ENCODE results near the gene PAGE2. TPM values are rescaled to one million over a fixed set of nuclear protein-coding genes. Genes with fewer than 3 reads are reported as not detected.
"Not testable (repeated sequence)": the region's sequence is repeated elsewhere in the genome, so short reads cannot be mapped to it uniquely, and the experiment has no call there.

PAGE2 gene, protein sequence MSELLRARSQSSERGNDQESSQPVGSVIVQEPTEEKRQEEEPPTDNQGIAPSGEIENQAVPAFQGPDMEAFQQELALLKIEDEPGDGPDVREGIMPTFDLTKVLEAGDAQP
- total RNA-seq (2014; rRNA removed; shearing (Covaris generic)) = 7.4 and 9.3 TPM in 2 replicates

DNA sequence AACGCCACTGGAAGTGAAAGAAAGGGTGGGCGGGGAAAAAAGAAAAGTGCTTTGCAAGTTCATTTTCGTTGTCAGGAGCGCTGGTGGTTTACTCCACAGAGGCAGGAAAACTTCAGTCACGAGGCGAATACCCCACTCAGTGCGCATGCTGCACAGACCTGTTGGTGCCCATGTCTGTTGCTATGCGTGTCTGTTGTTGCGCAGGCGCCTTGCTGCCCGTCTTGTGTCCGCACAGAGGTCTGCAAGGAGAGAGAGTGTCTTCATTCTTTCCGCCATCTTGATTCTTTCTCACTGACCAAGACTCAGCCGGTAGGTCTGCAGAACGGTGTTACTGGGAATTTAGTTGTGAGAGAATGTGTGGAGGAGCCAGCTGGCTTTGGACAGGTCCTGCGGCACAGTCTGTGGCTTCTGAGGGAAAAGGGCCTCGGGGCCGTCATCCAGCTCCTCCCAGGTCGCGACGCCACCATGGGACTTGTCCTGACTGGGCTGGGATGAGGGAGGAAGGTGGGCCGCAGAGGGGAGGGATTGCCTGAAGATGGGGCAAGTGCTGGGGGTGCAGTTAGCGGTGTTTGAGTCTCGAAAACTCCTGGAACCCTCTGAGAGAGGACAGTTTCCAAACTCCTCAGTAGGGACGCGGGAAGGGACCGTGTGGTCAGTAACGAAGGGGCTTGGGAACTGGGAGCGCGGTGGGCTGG, at the start of gene PAGE2:
PAGE2 (plus strand) TSS at position 224 of the 695 bp plus-strand sequence. CDS start 1,003 bp downstream, outside the sequence.
- no peak for DNase-seq (ENCODE audit: low read depth)

DNA sequence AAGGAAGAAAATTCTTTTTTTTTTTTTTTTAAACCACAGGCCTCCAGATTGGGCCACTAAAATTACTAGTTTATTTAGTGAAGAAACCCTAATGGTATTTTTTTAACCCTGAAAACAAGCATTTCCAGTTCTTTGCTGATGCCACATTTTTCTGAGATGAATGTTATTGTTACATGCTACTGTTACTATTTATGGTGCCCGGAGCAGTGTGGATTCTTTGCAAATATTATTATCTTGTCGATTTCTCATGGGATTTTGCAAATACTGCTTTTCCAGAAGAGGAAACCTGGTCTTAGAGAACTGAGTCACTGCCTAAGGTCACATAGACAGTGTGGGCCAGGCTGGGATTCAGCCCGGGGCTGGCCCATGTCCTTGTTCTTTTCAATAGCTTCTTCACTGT, 49.3 kb upstream of the PAGE2 start:
- no peak for DNase-seq (ENCODE audit: low read depth)

DNA sequence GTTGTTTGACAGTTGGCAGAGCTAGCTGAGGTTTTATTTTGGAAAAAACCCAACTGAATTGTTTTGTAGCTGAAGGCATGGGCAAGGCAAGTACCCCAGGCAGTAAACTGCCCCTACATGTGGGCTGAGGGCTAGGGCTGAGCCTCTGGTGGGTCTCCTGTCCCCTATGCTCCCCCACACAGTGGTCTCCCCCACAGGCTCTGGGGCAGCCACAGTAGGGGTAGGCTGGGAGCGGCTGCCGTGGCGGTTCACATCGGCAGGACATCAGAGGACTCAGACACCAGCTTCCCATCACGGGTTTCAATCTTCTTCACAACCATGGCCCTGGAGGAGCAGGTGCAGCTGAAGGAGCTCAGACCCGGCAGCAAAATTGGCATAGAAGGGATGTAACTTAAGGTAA, 47.3 kb upstream of the PAGE2 start:
- no peak for DNase-seq (ENCODE audit: low read depth)

DNA sequence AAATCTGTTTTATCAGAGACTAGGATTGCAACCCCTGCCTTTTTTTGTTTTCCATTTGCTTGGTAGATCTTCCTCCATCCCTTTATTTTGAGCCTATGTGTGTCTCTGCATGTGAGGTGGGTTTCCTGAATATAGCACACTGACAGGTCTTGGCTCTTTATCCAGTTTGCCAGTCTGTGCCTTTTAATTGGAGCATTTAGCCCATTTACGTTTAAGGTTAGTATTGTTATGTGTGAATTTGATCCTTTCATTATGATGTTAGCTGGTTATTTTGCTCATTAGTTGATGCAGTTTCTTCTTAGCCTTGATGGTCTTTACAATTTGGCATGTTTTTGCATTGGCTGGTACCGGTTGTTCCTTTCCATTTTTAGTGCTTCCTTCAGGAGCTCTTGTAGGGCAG, 38.2 kb upstream of the PAGE2 start:
- DNase-seq (ENCODE audit: low read depth) = not testable (repeated sequence)

DNA sequence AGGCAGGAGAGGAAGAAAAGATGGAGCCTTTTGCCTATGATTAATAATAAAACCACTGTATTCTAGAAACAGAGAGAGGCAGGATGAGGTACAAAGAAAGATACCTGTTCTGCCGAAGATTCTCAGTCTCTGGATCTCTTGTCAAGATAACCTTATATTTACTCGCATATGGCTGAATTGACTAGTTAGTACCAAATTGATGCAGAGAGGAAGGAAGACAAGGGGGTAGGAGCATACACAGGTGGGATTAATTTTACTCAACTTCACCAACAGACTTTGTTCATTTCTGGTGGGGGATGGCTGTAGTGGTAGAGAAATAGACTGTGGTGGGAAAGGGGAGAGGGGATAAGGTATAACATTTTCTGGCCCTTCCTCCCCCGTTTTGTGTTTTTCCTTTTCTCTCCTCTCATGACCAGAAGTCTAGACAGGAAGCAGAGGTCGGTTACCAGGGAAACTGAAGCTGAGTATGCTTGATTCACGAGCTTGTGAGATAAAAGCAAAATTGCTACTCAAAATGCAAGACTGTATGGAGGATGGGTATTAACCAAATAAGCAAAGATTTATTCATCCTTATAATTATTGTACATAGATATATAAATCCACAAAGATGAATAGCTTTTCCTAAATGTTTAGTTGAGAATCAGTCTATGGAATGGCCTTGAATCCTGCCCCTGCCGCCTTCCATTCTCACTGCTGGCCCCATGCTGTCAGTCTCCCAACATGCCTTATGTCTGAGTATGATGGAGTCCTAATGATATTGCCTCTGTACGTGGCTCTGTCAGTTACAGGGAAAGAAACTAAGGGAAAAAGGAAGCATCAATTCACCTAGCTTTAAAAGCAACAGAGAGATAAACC, 31.8 kb upstream of the PAGE2 start:
- peak; percentile 23 for DNase-seq (ENCODE audit: low read depth)

DNA sequence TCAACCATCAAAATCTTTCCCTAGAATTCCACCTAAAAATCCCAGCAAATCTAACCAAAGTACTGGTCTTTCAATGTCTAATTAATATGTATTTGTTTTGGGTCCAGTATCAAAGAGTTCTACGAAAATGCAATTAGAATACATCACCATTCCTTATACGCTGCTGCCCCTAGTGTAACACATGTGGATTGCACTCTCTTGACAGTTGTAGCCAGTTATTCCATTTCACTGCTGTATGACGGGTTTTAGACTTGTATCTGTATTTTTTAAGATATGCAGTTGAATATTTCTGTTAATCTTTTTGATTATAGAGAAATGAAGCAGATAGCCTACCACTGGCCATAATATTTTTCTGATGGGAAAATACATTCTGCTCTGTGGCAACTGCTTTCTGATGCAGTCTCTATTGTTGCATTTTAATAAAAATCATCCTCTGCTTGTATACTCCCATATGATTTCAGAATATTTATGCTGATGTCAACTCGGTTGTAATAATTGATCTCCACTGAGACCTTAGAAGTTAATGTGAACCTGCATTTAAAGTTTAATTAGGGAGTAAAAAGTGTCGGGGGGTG, 31.1 kb upstream of the PAGE2 start:
- peak; percentile 42 for DNase-seq (ENCODE audit: low read depth)

DNA sequence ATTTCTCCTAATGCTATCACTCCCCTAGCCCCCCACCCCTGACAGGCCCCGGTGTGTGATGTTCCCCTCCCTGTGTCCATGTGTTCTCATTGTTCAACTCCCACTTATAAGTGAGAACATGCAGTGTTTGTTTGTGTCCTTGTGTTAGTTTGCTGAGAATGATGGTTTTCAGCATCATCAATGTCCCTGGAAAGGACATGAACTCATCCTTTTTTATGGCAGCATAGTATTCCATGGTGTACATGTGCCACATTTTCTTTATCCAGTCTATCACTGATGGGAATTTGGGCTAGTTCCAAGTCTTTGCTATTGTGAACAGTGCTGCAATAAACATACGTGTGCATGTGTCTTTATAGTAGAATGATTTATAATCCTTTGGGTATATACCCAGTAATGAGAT, 21.6 kb upstream of the PAGE2 start:
- not testable (repeated sequence) for DNase-seq (ENCODE audit: low read depth)

DNA sequence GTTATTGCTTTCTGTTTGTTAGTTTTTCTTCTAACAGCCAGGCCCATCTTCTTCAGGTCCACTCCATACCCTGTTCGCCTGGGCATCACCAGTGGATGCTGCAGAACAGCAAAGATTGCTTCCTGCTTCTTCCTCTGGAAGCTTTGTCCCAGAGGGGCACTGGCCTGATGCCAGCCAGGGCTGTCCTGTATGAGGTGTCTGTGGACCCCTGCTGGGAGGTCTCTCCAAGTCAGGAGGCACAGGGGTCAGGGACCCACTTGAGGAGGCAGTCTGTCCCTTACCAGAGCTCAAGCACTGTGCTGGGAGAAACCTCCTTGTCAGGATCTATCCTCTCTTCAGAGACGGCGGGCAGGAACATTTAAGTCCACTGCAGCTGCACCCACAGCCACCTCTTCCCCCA, 16.5 kb upstream of the PAGE2 start:
- DNase-seq (ENCODE audit: low read depth) = no peak

DNA sequence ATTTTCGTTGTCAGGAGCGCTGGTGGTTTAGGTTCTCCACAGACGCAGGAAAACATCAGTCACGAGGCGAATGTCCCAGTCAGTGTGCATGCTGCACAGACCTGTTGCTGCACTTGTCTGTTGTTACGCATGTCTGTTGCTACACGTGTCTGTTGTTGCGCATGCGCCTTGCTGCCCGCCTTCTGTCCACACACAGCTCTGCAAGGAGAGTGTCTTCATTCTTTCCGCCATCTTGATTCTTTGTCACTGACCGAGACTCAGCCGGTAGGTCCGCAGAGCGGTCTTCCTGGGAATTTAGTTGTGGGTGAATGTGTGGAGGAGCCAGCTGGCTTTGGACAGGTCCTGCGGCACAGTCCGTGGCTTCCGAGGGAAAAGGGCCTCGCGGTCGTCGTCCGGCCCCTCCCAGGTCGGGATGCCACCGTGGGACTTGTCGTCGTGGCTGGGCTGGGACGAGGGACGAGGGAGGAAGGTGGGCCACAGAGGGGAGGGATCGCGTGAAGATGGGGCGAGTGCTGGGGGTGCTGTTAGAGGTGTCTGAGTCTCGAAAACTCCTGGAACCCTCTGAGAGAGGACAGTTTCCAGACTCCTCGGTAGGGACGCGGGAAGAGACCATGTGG, 13.9 kb upstream of the PAGE2 start, which contains the start of gene PAGE2B:
PAGE2B (plus strand) TSS at position 180 of the 617 bp plus-strand sequence. CDS start 1,012 bp downstream, outside the sequence.
- no peak for DNase-seq (ENCODE audit: low read depth)

DNA sequence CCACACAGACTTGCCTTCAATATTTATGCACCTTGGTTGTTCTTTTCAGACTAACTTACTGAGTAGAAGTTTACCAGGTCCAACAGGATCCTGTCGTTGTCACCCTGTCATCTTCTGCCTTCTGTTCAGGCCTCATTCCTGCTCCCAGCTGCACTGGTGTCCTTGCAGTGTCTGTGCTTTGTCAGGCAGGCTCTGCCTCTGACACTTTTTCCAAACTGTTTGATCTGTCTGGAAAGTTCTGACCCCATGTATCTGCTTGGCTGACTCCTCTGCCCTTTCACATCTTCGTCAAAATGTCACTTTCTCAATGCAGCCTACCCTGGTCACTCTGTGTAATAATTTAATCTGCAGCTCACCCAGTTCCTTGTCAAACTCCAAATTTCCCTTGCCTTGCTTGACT, 9.9 kb downstream of the PAGE2 start:
- no peak for DNase-seq (ENCODE audit: low read depth)

DNA sequence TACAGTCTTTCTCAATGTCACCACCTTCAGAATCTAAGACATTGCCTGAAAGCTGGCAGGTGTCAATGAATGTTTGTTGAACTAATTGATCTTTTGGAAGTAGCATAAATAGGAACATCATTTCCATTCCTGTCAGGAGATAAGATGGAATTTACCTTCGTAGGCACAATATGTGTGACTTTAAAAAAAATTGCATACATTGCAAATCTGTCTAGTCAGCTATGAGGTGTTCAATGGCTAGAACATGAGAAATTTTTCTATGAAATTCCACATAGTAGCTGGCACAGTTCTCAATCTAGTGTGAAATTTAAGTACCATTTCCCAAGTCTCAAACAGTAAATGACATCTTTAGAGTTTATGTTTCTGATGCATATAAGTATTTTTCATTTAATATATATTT, 10.3 kb downstream of the PAGE2 start:
- no peak for DNase-seq (ENCODE audit: low read depth)

DNA sequence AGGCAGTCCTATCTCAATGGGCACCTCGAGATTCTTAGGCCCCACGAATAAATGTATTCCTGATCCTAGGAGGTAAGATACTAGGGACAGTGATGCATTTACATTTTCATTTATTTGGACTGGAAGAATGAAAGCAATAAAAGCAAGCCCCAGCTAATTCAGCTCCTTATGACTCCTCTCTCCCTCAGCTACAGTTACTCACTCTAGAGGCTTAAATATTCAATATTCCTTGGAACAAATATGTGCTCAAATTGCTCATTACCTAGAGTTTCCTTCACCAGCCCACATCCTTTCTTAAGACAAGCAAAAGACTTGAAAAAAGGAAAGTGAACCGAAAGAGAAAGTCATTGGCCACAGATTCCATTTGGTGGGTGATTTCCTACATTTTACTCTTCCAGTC, 13.9 kb downstream of the PAGE2 start:
- no peak for DNase-seq (ENCODE audit: low read depth)

DNA sequence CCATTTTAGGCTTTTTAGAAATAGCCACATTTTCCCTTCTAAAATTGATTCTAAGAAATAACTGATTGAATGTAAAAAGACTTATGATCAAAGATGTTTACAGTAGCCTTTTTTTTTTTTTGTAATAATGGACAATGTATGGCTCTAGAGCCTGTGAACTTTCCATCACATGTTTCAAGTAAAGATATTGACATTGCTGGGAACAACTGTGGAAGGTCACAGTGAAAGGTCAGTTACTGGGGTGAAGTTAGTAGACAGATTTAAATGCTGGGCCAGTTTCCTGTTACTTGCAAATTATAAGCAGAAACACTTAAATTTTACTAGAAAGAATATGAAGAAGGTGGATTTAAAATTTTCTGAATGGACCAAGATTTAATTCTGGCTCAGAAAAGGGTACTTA, 18.4 kb downstream of the PAGE2 start:
- no peak for DNase-seq (ENCODE audit: low read depth)

DNA sequence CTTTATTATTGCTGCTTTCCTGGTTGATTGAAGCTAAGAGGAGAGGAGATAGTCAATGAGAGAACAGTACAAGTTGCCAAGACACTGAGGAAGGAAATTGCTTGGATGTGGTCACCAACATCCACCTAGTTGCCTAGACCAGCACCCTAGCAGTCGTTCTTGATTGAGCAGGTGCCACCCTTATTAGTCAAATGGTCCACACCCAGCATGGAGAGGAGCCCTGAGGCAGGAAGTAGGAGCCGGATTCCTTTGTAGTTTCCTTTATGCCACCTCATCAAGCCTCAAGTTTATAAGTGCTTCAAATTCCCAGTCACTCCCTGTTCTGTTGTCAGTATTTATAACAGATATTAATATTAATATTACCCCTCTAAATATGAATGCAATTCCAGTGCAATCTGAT, 19.1 kb downstream of the PAGE2 start:
- DNase-seq (ENCODE audit: low read depth) = no peak

DNA sequence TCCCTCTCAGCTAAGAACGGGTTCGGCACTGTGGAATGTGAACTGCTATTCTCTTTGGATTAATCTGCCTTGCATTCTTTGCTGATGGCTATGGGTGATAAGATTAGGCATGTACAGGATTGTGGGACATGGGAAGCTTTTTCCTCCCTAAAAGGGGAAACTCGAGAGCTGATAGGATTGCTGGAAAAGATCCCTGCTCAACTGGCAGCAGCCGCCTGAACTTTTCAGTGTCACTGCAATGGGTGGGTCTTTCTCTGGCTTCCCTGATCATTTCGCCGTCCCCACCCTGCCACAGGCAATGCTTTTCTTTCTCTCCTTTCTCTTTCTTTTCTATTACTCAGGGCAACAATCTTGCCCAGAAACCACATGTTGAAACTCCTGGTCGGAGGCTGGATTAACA, 20.5 kb downstream of the PAGE2 start:
- no peak for DNase-seq (ENCODE audit: low read depth)

DNA sequence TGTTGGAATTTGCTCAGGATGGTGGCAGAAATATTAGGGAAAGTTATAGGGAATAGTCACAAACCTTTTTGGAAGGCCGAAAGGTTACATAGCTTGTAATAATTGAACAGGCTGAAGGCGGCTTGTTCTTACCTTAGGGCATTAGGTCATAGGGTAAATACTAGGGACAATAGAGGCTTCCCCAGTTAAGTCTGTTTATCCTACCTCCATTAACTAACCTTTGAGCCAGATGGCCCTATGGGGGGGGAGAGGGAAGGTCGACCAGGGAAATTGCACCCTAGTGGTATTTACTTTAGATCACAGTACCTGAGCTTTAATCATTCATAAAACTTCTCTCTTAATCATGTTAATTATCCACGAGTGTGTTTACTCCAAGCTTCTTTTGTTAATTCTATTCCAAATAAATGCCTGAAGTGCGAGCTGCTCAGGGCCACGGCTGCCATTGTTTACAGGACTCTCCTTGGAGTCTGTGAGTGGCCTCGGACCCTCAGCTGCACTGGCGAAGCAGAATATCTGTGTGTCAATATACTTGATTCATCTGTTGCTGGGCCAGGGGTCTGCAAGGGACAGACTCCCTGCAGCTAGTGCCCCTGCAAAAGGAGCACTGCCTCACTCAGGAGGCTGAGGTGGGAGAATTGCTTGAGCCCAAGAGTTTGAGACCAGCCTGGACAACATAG, 22.9 kb downstream of the PAGE2 start:
- no peak for DNase-seq (ENCODE audit: low read depth)

DNA sequence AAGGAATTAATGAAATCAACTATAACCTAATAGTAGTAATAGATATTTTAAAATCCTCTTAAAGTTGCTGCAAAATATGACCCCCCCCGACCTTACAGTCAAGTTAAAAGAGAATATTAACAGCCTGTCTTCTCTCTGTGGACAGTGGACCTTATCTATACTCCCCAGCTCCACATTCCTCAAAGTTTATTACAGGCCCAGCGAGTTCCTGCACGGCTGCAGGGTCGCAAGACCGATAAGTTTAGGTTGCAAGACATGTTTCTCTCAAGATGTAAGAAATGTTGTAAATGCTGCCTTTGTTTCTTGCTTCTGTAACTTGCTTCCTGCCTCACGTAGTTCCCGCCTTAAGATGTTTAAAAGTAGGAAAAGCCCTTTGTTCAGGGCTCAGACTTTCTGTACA, 27.8 kb downstream of the PAGE2 start:
- DNase-seq (ENCODE audit: low read depth) = not testable (repeated sequence)

DNA sequence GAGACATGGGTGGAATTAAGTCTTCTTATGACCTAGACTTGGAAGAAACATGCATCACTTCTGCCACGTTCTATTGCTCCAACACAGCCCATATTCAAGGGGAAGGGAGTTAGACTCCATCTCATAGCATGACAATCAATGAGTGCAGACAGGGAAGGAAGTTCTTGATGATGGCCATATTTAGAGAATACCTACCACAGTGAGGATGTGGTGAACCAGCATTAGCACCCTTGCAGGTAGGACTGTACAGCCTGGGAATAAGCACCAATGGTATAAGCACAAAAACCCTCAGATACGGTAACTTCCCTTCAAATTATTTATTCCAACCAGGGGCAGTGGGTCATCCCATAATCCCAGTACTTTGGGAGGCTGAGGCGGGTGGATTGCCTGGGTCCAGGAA, 29.8 kb downstream of the PAGE2 start:
- DNase-seq (ENCODE audit: low read depth) = no peak

DNA sequence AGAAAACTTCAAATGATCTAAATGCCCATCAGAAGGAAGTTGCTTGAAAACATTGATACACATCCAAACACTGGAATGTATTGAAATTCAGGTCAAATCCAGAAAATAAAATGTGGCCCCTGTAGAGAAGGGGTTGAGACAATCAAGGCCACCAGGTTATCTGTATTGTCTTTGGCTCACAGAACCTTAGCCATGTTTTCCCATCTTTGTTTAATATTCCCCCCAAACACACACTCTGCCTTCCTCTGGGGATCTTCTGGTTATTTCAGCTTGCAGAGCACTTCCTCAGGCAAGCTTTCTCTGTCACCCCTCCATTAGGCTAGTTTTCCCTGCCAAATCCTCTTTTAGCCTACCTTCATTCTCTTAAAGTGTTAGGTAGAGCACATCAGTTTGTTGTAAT, 30.5 kb downstream of the PAGE2 start:
- no peak for DNase-seq (ENCODE audit: low read depth)

DNA sequence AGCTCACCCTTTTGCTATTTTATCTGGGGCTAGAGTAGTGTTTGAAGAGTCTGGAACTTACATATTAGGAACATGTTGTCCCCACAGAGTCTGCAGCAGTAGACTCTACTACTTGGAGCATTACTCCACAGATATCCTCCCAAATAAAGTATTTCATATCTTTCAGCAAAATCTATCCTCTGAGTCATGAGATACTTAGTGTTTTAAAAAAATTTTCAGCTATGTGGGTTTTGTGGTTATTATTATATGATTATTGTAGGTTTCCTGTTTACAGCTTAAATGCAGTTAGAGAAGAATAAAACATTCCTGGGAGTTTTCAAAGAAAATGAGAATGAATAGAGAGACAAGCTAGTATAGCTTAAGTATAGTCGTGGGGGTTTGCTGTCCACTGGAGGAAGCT, 30.9 kb downstream of the PAGE2 start:
- DNase-seq (ENCODE audit: low read depth) = no peak

DNA sequence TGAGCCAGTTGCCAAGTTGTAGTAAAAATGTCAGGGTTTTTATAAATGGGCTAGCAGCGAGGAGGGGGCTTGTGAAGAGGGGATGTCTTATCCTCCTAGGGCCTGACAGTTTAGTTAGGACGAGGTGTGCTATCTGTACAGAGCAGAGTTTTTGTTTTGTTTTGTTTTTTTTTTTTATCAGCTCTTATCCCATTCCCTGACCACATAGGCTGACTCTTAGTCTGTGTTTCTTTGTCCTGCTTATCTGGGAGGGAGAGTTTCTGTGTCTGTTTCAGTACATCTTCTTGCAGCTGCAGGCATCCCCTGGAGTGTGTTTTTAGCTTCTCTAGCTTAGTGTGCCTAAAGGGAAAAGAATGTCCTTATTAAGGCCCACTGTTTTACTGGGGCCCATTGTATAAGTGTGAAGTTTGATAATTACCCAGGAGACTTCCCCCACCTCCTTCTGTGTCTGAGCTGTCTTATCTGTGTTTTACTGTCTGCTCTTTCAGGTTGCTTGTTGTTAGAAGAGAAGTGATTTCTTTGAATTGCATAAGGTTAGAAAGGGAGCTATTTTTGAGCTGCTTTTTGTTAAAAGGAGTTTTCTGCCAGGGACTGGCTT, 32.0 kb downstream of the PAGE2 start:
- DNase-seq (ENCODE audit: low read depth) = no peak
